ENCODE measurements around the gene TSC1. TPM values are rescaled to one million over a fixed set of nuclear protein-coding genes. Genes with fewer than 3 reads are reported as not detected.

The TSC1 gene
- total and polyA plus RNA-seq, 4 donors = 8.9 to 61.3 (median 30.2) TPM

GRCh38 chr9:132980157-132980556, 35.7 kb upstream of the TSC1 start:
- no peak overlapping the region for H3K4me3 ChIP-seq (ENCODE audit: low read length in 2 of 2)
- no peak overlapping the region for H3K27ac ChIP-seq (ENCODE audit: low read depth in 1 of 2, low read length in 2 of 2)
- H3K4me1 ChIP-seq (ENCODE audit: control insufficient read depth in 1 of 2, insufficient read depth in 2 of 2, low read length in 2 of 2) = no peaks in the 10 kb centered on the region
- peak in 1 of 2 donors; percentile 10 for DNase-seq
- H3K9me3 ChIP-seq (ENCODE audit: control insufficient read depth, low read length) = no peaks in the 10 kb centered on the region
- ATAC-seq (ENCODE audit: low FRiP score) = no peak
- peaks cover 0 to 2% of the 10 kb centered on the region in 2 donors for H3K27me3 ChIP-seq (ENCODE audit: control insufficient read depth in 1 of 2, insufficient read depth in 2 of 2, low read length in 1 of 2)
- intact Hi-C loops (cut with DNase I) = no loop called here
- 65 to 73% methylated on average over 5 of the region's 5 CpGs for WGBS, 2 donors
- no peaks in the 10 kb centered on the region for H3K36me3 ChIP-seq (ENCODE audit: control insufficient read depth in 1 of 2, insufficient read depth in 2 of 2, low read length in 1 of 2)

- H3K36me3 ChIP-seq (ENCODE audit: control insufficient read depth in 1 of 2, insufficient read depth in 2 of 2, low read length in 1 of 2) = no peaks in the 10 kb centered on the region
- H3K9me3 ChIP-seq (ENCODE audit: control insufficient read depth, low read length) = no peaks in the 10 kb centered on the region
- intact Hi-C loops (cut with DNase I) = no loop called here
- H3K27ac ChIP-seq (ENCODE audit: low read depth in 1 of 2, low read length in 2 of 2) = no peak within 1 kb of the TSS
- ATAC-seq (ENCODE audit: low FRiP score) (no peak), DNase-seq (peak in 1 of 2 donors; percentile 51)
- peaks cover 0 to 2% of the 10 kb centered on the region in 2 donors for H3K27me3 ChIP-seq (ENCODE audit: control insufficient read depth in 1 of 2, insufficient read depth in 2 of 2, low read length in 1 of 2)
- no peaks in the 10 kb centered on the region for H3K4me1 ChIP-seq (ENCODE audit: control insufficient read depth in 1 of 2, insufficient read depth in 2 of 2, low read length in 2 of 2)
- WGBS, 2 donors = 17 to 20% methylated on average over 26 of the region's 26 CpGs
- no peak within 1 kb of the TSS for H3K4me3 ChIP-seq (ENCODE audit: low read length in 2 of 2)
These were observed 34.2 kb upstream of the TSC1 start, which contains the start of gene GFI1B for GRCh38 chr9:132978451-132979131. TSS of gene GFI1B (plus strand) at chr9:132978694. CDS start at chr9:132986679, 7,985 bp downstream.

- DNase-seq = no peak
- no peaks in the 10 kb centered on the region for H3K4me1 ChIP-seq (ENCODE audit: control insufficient read depth in 1 of 2, insufficient read depth in 2 of 2, low read length in 2 of 2)
- no peak for ATAC-seq (ENCODE audit: low FRiP score)
- no peak overlapping the region for H3K27ac ChIP-seq (ENCODE audit: low read depth in 1 of 2, low read length in 2 of 2)
- H3K9me3 ChIP-seq (ENCODE audit: control insufficient read depth, low read length) = no peaks in the 10 kb centered on the region
- H3K36me3 ChIP-seq (ENCODE audit: control insufficient read depth in 1 of 2, insufficient read depth in 2 of 2, low read length in 1 of 2) = no peaks in the 10 kb centered on the region
- H3K4me3 ChIP-seq (ENCODE audit: low read length in 2 of 2) = no peak overlapping the region
- intact Hi-C loops (cut with DNase I) = no loop called here
- H3K27me3 ChIP-seq (ENCODE audit: control insufficient read depth in 1 of 2, insufficient read depth in 2 of 2, low read length in 1 of 2) = peaks cover 0 to 2% of the 10 kb centered on the region in 2 donors
- 20 to 22% methylated on average over 2 of the region's 2 CpGs for WGBS, 2 donors
These were observed 33.7 kb upstream of the TSC1 start for GRCh38 chr9:132978112-132978450.

- Histone ChIP-seq H3K27me3 (ENCODE audit: control insufficient read depth in 1 of 2, insufficient read depth in 2 of 2, low read length in 1 of 2) (peaks cover 0 to 2% of the 10 kb centered on the region in 2 donors), H3K27ac (ENCODE audit: low read depth in 1 of 2, low read length in 2 of 2) (no peak overlapping the region), H3K4me3 (ENCODE audit: low read length in 2 of 2) (no peak overlapping the region), H3K4me1 (ENCODE audit: control insufficient read depth in 1 of 2, insufficient read depth in 2 of 2, low read length in 2 of 2) (no peaks in the 10 kb centered on the region), H3K36me3 (ENCODE audit: control insufficient read depth in 1 of 2, insufficient read depth in 2 of 2, low read length in 1 of 2) (no peaks in the 10 kb centered on the region), H3K9me3 (ENCODE audit: control insufficient read depth, low read length) (no peaks in the 10 kb centered on the region)
- no peak for DNase-seq
- intact Hi-C loops (cut with DNase I) = no loop called here
- WGBS, 2 donors = 86 to 87% methylated on average over 3 of the region's 3 CpGs
- ATAC-seq (ENCODE audit: low FRiP score) = no peak
These were observed 32.2 kb upstream of the TSC1 start for GRCh38 chr9:132976571-132976970.

GRCh38 chr9:132975961-132976360, 31.5 kb upstream of the TSC1 start:
- ATAC-seq (ENCODE audit: low FRiP score) = no peak
- WGBS, 2 donors = 63 to 71% methylated on average over 6 of the region's 6 CpGs
- Histone ChIP-seq H3K36me3 (ENCODE audit: control insufficient read depth in 1 of 2, insufficient read depth in 2 of 2, low read length in 1 of 2) (no peaks in the 10 kb centered on the region), H3K27me3 (ENCODE audit: control insufficient read depth in 1 of 2, insufficient read depth in 2 of 2, low read length in 1 of 2) (peaks cover 0 to 2% of the 10 kb centered on the region in 2 donors), H3K9me3 (ENCODE audit: control insufficient read depth, low read length) (no peaks in the 10 kb centered on the region), H3K27ac (ENCODE audit: low read depth in 1 of 2, low read length in 2 of 2) (no peak overlapping the region), H3K4me3 (ENCODE audit: low read length in 2 of 2) (no peak overlapping the region), H3K4me1 (ENCODE audit: control insufficient read depth in 1 of 2, insufficient read depth in 2 of 2, low read length in 2 of 2) (no peaks in the 10 kb centered on the region)
- intact Hi-C loops (cut with DNase I) = no loop called here
- no peak for DNase-seq

- no peak for ATAC-seq (ENCODE audit: low FRiP score)
- peak in 1 of 2 donors; percentile 46 for DNase-seq
- Histone ChIP-seq H3K27me3 (ENCODE audit: control insufficient read depth in 1 of 2, insufficient read depth in 2 of 2, low read length in 1 of 2) (no peaks in the 10 kb centered on the region), H3K36me3 (ENCODE audit: control insufficient read depth in 1 of 2, insufficient read depth in 2 of 2, low read length in 1 of 2) (no peaks in the 10 kb centered on the region), H3K9me3 (ENCODE audit: control insufficient read depth, low read length) (no peaks in the 10 kb centered on the region), H3K4me3 (ENCODE audit: low read length in 2 of 2) (no peak overlapping the region), H3K4me1 (ENCODE audit: control insufficient read depth in 1 of 2, insufficient read depth in 2 of 2, low read length in 2 of 2) (no peaks in the 10 kb centered on the region), H3K27ac (ENCODE audit: low read depth in 1 of 2, low read length in 2 of 2) (no peak overlapping the region)
- 77 to 84% methylated on average over 5 of the region's 5 CpGs for WGBS, 2 donors
- intact Hi-C loops (cut with DNase I) = no loop called here
These were observed 29.3 kb upstream of the TSC1 start for GRCh38 chr9:132973713-132974112.

GRCh38 chr9:132973166-132973565, 28.8 kb upstream of the TSC1 start:
- Histone ChIP-seq H3K27me3 (ENCODE audit: control insufficient read depth in 1 of 2, insufficient read depth in 2 of 2, low read length in 1 of 2) (no peaks in the 10 kb centered on the region), H3K27ac (ENCODE audit: low read depth in 1 of 2, low read length in 2 of 2) (no peak overlapping the region), H3K9me3 (ENCODE audit: control insufficient read depth, low read length) (no peaks in the 10 kb centered on the region), H3K36me3 (ENCODE audit: control insufficient read depth in 1 of 2, insufficient read depth in 2 of 2, low read length in 1 of 2) (no peaks in the 10 kb centered on the region), H3K4me1 (ENCODE audit: control insufficient read depth in 1 of 2, insufficient read depth in 2 of 2, low read length in 2 of 2) (no peaks in the 10 kb centered on the region), H3K4me3 (ENCODE audit: low read length in 2 of 2) (no peak overlapping the region)
- intact Hi-C loops (cut with DNase I) = no loop called here
- no peak for DNase-seq
- WGBS, 2 donors = 74 to 80% methylated on average over 18 of the region's 18 CpGs
- ATAC-seq (ENCODE audit: low FRiP score) = no peak

GRCh38 chr9:132970324-132971062, 26.1 kb upstream of the TSC1 start:
- ATAC-seq (ENCODE audit: low FRiP score) = no peak
- Histone ChIP-seq H3K36me3 (ENCODE audit: control insufficient read depth in 1 of 2, insufficient read depth in 2 of 2, low read length in 1 of 2) (no peaks in the 10 kb centered on the region), H3K4me3 (ENCODE audit: low read length in 2 of 2) (no peak overlapping the region), H3K9me3 (ENCODE audit: control insufficient read depth, low read length) (no peaks in the 10 kb centered on the region), H3K27ac (ENCODE audit: low read depth in 1 of 2, low read length in 2 of 2) (no peak overlapping the region), H3K4me1 (ENCODE audit: control insufficient read depth in 1 of 2, insufficient read depth in 2 of 2, low read length in 2 of 2) (no peaks in the 10 kb centered on the region), H3K27me3 (ENCODE audit: control insufficient read depth in 1 of 2, insufficient read depth in 2 of 2, low read length in 1 of 2) (no peaks in the 10 kb centered on the region)
- peak in 1 of 2 donors; percentile 54 for DNase-seq
- intact Hi-C loops (cut with DNase I) = no loop called here
- WGBS, 2 donors = 78 to 82% methylated on average over 16 of the region's 16 CpGs

GRCh38 chr9:132969783-132970182, 25.4 kb upstream of the TSC1 start:
- ATAC-seq (ENCODE audit: low FRiP score) = no peak
- Histone ChIP-seq H3K27ac (ENCODE audit: low read depth in 1 of 2, low read length in 2 of 2) (no peak overlapping the region), H3K27me3 (ENCODE audit: control insufficient read depth in 1 of 2, insufficient read depth in 2 of 2, low read length in 1 of 2) (no peaks in the 10 kb centered on the region), H3K36me3 (ENCODE audit: control insufficient read depth in 1 of 2, insufficient read depth in 2 of 2, low read length in 1 of 2) (no peaks in the 10 kb centered on the region), H3K9me3 (ENCODE audit: control insufficient read depth, low read length) (no peaks in the 10 kb centered on the region), H3K4me1 (ENCODE audit: control insufficient read depth in 1 of 2, insufficient read depth in 2 of 2, low read length in 2 of 2) (no peaks in the 10 kb centered on the region), H3K4me3 (ENCODE audit: low read length in 2 of 2) (no peak overlapping the region)
- intact Hi-C loops (cut with DNase I) = no loop called here
- peak in 1 of 2 donors; percentile 22 for DNase-seq
- WGBS, 2 donors = 29 to 36% methylated on average over 7 of the region's 7 CpGs
